SIG-M5 (cell line): ENCODE data around the gene PJA1.
A peak's percentile ranks its signal among the peaks of the same experiment; 100 is the strongest.

ENCODE experiments used
- DNase-seq: peaks from one replicate; lab custom pipeline; 2025; lab: John Stamatoyannopoulos, UW

Gene PJA1

GRCh38 chrX:69165087-69165651, at the start of gene PJA1:
TSS of gene PJA1 (minus strand) at chrX:69165453. CDS start at chrX:69163073, 2,380 bp downstream.
- peak; percentile 0 for DNase-seq

- DNase-seq: no peak
Measured at GRCh38 chrX:69214463-69214862, 49.2 kb upstream of the PJA1 start.

- no peak for DNase-seq
Measured at GRCh38 chrX:69211701-69212100, 46.4 kb upstream of the PJA1 start.

- no peak for DNase-seq
Measured at GRCh38 chrX:69210581-69210980, 45.3 kb upstream of the PJA1 start.

GRCh38 chrX:69207216-69207615, 42.0 kb upstream of the PJA1 start:
- DNase-seq: no peak

GRCh38 chrX:69203638-69204037, 38.4 kb upstream of the PJA1 start:
- no peak for DNase-seq

- no peak for DNase-seq
Measured at GRCh38 chrX:69197690-69198089, 32.4 kb upstream of the PJA1 start.

GRCh38 chrX:69196666-69197065, 31.4 kb upstream of the PJA1 start:
- no peak for DNase-seq

GRCh38 chrX:69195810-69196209, 30.6 kb upstream of the PJA1 start:
- no peak for DNase-seq

GRCh38 chrX:69195192-69195591, 29.9 kb upstream of the PJA1 start:
- DNase-seq: no peak

- DNase-seq: no peak
Measured at GRCh38 chrX:69192603-69193002, 27.4 kb upstream of the PJA1 start.

- no peak for DNase-seq
Measured at GRCh38 chrX:69189576-69190371, 24.5 kb upstream of the PJA1 start.

GRCh38 chrX:69186651-69187050, 21.4 kb upstream of the PJA1 start:
- no peak for DNase-seq

GRCh38 chrX:69185886-69186285, 20.6 kb upstream of the PJA1 start:
- DNase-seq: no peak

GRCh38 chrX:69185141-69185540, 19.9 kb upstream of the PJA1 start:
- DNase-seq: no peak

GRCh38 chrX:69182818-69183380, 17.6 kb upstream of the PJA1 start:
- no peak for DNase-seq

GRCh38 chrX:69179380-69179911, 14.2 kb upstream of the PJA1 start:
- no peak for DNase-seq

- DNase-seq: no peak
Measured at GRCh38 chrX:69178592-69178991, 13.3 kb upstream of the PJA1 start.

- no peak for DNase-seq
Measured at GRCh38 chrX:69177511-69178162, 12.4 kb upstream of the PJA1 start.

- DNase-seq: no peak
Measured at GRCh38 chrX:69176053-69176452, 10.8 kb upstream of the PJA1 start.

GRCh38 chrX:69173906-69174305, 8.7 kb upstream of the PJA1 start:
- DNase-seq: no peak

GRCh38 chrX:69172937-69173336, 7.7 kb upstream of the PJA1 start:
- no peak for DNase-seq

GRCh38 chrX:69170319-69170718, 5.1 kb upstream of the PJA1 start:
- no peak for DNase-seq
